CD1c-positive myeloid dendritic cell (primary cell): Measurements from ENCODE around the gene SPAG17.

Experiments
- DNase-seq: peaks from one replicate; pipeline ENCODE4 v3.0.0-alpha.2; 2016; ENCODE audit errors: extremely low spot score

Gene SPAG17

DNA sequence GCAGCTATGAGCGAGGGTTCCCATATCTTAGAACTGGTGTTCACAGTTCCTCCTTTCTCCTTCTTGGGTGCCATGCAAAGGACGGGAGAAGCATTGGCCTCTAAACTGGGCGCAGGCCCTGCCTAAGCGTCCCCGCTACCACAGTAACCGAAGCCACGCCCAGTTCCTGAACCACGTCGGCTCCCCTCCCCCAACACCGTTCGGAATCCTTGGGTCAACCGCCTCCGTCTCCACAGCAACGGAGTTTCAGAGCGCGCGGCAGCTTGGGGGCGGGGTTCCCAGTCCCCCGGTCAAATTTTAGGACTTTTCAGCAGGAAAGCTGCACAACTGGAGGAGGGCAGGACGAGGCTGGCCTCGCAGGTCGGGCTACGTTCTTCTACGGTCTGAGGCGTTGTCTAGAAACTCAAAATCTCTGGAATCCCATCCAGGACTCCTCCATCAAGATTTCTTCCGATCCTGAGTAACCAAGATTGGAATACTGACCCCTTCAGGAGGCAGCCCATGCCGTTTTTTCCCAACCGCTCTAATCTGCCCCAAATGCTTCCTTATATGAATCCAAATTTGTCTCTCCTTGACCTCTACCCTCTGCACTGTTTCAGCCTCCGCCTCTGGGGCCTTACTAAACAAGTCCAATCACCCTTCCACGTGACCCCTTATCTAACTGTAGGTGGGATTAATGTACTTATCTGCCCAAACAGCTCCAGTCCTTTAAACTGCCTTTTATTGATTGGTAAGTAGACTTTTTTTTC is at the start of gene SPAG17:
TSS of gene SPAG17 (minus strand) at position 145 of the 749 bp plus-strand sequence. CDS start at position 74, 71 bp downstream.
- peak; percentile 37 for DNase-seq

DNA sequence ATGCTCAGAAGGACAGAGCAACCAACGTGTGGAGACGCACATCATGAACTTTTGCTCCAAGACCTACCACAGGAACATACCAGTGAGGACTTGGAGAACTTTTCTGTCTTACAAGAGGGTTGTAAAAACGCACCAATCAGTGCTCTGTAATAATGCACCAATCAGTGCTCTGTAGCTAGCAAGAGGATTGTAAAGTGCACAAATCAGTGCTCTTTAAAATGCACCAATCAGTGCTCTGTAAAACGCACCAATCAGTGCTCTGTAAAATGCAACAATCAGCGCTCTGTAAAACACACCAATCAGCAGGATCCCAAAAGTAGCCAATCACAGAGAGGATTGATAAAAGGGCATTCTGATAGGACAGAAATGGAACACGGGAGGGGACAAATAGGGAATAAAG is 40.4 kb upstream of the SPAG17 start:
- no peak for DNase-seq

DNA sequence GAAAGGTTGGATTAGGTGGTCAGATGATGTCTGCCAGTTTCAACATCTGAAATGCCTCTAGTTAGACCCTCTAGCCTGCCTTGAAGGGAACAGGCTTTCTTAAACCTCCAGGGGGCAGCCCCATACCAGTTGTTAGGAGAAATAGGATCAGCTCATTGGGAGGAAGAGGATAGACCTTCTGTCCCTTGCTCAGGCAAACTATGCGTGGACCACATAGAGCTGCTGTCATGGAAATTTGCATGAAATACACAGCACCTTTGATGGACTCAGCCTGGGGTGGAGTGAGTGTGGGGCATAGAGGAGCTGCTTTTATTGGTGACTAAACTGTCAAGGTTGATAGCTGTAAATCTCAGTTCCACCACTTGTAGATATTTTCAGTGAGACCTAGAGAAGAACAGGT is 38.4 kb upstream of the SPAG17 start:
- DNase-seq, result no peak

DNA sequence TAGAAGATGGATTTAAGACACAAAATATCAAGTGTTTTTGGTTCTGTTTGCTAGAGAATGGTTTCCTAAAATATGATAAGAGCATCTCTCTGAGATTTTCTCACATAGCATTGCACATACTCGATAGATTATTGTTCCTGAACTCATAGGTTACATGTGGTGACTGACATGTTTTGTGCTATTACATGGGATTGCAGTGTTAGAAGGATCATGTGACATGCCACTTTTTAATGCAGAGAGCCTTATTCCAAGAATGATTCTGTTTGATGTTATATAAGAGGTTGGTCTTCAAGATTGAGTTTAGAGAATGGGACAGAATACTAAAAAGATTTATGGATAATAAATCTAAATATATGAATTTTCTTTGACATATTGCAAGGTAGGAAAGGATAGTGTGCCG is 34.4 kb upstream of the SPAG17 start:
- no peak for DNase-seq

DNA sequence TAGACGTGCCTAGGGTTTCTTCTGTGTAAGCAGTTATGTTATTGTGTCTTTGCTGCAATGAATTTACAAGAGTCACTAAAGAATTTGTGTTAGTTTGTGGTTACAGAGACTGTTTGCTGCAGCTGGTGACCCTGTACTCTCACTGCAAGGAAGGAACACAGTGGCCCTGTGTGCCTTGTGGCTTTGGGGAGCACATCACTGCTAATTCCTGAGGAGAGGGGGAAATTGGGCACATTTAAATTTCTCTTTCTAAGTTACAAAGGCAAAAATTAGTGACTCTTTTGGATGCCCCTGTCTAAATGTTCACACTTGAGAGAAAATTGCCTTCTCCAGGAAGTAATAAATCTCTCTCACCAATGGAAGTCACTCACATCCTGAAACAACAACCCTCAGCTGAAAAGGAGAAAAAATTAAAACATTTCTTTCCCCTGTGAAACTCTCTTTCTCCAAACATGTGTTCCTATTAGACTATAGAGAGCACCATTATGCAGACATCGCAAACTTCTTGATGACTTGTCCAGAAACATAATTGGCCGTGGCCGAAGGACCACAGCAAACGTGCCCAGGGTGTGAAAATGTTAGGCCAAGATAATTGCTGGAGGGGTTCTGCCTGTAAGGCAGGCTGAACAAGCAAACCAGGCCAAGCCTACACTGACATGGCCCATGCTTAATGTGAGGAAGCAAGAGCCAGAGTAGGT is 32.3 kb upstream of the SPAG17 start:
- no peak for DNase-seq

DNA sequence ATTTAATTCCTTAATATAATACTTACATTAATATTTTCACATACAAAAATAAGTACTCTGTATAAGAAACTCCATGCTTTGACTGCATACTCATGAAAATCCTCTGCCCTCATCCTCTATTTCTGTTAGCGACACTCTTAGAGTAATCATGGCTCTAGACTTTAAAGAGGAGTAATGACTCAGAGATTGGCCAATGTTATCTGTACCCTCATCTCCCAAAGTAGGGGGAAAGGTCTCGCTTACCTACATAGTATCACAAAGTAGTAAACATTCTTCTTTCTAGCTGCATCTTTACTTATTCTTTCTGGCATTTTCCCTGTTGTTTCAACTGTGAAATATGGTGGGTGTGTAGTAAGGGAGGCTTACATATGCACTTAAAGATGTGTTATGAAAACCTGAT is 29.8 kb upstream of the SPAG17 start:
- no peak for DNase-seq

DNA sequence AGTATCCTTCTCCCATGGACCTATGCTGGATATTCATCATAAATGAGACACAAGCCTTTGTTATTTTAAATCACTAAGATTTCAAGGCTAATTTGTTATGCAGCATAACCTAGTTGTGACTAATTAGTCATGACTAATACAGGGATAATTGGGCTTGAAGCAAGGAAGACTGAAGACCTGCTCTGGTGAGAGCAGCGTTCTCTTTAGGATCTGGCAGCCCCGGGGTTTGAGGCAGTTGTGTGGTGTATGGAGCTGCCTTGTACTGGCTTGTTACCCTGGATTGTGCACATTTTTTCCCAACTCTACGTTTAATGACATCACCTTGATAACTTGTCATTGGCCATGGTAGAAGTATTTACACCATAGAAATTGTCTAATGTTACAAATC is 25.7 kb upstream of the SPAG17 start:
- DNase-seq, result no peak

DNA sequence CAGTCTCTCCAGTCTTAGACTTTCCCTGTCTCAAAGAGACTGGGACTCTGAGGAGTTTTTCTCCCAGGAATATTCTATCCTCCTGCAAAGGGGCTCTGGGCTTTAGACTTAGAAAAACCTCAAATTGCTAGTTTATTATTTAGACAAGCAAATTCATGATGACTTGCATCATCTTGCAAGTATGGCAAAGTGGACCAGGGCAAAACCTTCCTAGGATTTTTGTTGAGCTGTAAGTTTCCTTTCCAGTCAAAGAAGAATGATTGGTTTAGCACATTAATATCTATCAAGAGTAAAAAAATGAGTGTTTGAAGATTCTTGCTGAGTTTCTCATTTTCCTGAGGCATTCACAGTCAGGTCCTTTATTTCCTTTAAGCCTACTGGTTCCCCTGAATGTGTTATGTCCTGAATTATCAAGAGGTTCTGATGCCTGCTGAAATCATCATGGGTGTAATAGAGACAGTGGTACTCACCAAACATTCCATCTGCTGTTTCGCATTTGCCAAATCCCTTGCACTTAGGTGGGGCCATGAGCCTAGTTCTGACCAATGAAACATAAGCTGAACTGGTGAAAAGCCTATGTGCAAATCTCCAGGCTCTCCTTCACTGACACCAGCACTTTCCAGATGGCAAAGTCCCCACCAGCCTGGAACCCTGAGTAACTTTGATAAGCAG is 25.2 kb upstream of the SPAG17 start:
- DNase-seq, result no peak

DNA sequence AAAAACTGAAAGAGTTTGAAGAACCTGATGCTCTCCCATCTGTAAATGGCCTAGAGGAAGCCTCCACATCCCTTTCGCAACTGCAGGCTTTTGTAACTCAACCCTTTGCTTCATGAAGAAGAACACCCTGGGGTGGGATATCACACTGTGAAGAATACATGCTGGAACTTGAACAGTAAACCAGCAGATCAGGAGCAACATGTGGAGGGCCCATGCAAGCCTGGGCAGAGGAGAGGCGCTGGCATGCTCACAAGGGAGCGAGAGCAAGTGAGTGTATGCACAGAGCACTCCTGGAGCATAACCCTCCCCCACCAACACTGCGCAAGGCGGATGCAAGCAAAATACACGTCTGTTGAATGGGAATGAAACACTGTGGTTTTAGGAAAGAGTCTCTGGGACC is 24.6 kb upstream of the SPAG17 start:
- DNase-seq, result no peak

DNA sequence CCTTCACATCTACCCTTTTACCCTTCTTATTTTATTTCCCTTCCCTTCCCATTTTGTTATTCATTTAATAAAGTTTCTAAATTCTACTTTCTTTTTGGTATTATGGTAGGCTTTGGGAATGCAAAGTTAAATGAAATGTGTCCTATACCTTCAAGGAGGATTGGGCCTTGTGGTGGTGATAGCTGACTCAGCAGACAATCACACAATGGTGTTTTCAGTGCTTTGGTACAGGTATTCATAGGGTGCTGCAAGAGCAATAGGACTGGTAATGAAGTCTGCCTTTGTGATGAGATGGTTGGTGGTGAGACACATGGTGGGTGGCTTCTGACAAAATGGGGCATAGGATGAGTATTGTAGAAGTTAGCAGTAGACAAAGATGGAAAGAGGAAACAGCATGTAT is 21.9 kb upstream of the SPAG17 start:
- DNase-seq, result no peak

DNA sequence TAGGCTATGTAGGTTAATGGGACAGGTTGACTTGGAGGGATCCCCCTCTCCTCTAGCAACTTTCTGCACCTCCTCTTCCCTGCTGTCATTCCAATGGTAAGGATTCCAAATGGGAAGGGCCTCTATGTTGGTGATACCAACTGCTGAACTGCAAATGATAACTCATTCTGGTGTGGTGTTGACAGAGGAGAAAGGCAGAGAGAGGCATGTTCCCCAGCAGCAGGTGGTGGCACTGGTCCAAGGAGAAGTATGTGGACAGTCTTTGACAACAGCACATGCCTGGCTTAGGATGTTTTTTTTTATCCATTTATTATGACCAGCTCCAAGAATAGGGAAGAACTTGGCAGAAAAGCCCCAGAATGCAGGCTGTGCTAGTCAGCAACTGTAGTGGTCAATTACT is 19.6 kb upstream of the SPAG17 start:
- no peak for DNase-seq

DNA sequence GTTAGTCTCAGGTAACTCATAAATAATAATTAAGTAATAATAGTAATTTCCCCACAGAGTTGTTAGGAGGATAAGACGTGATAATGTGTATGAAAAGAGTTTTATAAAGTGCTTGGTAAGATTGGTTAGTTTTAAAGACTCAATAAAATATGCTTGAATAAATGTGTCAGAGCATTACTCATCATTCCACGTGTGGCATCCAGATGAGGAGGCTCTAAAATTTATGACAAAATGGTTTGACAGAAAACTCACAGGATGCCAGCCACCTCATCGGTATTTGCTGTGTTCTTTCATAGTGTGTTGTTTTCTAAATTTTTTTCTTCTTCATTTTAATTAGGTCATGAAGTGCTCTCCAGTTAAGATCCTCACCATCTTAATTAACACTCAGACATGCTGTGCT is 19.1 kb upstream of the SPAG17 start:
- DNase-seq, result no peak

DNA sequence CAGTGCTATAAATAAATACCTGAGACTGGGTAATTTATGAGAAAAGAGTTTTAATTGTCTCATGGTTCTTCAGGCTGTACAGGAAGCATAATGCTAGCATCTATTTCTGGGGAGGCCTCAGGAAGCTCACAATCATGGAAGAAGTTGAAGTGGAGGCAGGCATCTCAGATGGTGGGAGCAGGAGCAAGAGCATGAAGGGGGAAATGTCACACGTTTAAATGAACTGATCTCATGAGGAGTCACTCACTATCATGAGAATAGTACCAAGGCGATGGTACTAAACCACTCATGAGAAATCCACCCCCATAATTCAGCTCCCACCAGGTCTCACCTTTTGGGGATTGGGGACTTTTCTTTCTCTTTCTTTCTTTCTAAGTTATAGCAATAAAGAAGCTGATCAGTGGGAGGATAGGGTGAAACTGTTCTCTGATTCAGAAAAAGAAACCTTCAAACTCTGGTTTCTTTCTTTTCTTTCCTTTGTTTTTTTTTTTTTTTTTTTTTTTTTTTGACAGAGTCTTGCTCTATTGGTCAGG is 17.1 kb upstream of the SPAG17 start:
- no peak for DNase-seq

DNA sequence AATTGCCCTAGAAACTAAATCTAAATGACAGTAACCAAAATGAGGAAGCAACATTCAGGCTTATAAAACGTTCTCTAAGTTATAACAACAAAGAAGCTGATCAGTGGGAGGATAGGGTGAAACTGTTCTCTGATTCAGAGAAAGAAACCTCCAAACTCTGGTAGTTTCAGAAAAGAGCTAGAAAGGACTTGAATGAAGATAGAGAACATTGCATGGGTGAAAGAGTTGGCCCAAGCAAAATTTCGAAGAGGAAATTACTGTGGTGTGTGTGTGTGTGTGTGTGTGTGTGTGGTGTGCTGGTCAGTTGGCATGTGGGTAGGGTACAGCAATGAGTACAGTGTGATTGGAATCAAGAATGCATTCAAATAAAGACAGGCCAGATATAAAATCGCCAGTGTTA is 16.5 kb upstream of the SPAG17 start:
- DNase-seq, result no peak

DNA sequence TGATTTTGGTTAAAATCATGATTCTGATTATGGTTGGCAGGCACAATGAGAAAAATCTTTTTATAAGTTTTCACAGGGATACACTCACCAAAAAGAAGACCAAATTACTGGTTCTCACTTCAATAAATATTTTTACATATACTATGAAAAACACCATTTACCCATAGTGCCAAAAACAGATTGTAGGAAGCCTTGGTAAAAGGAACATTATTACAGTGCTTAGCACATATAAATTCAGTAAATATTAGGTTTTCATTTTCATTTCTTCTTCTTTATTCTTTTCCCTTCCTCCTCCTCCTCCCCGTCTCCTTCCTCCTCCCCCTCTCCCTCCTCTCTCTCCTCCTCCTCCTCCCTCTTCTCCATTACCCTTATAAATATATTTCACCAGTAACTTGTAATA is 15.8 kb upstream of the SPAG17 start:
- DNase-seq, result no peak

DNA sequence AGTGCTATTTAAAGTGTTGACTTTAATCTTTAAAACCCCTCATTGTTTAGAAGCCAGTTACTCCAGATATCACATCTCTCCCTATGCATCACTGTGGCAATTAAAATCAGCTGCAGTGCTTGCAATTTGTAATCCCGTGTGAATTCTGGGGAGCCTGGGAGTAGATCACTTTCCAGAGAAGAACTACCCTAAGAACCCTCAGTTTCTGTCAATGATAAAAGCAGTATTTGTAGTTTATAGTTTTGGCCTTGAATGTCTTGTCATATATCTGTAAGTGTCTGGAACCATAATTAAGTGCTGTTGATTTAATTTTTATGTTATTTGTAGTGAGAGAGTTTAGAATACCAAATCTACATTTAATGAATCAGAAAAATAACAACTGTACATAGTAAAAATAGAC is 5.5 kb upstream of the SPAG17 start:
- no peak for DNase-seq

DNA sequence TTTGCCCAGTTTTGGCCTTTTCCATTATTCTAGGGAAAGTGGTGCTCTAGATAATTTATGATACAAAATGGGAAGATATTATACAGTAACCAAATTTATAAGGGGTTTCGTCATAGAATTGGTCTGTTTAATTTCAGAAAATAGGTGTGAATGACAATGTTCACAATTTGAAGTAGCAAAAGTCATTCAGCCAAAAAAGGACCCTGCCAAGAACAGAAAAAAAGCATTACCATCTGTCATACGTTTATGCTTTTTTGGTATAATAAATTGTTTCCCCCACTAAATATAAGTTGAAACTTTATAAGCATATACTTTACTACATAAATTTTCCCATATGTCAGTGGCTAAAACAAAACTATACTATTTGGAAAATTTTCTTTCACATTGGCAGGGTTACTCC is 4.5 kb upstream of the SPAG17 start:
- no peak for DNase-seq

DNA sequence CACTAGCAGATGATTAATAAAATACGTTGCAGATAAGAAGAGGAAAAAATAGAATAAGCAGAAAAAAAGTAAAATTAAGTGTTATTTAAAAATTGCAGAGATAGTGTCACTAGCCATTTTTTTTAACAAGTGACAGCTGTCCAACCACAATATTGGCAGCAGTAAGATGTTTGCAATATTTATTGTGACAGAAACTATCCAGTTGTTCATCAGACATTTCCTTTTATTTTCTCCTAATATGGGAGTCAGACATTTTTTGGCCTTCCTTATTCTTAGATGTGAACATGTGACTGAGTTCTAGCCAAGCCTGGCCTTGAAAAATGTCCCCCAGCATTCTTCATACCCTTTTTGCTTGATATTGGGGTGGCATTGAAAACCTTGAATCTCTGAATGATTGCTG is 3.4 kb upstream of the SPAG17 start:
- no peak for DNase-seq

DNA sequence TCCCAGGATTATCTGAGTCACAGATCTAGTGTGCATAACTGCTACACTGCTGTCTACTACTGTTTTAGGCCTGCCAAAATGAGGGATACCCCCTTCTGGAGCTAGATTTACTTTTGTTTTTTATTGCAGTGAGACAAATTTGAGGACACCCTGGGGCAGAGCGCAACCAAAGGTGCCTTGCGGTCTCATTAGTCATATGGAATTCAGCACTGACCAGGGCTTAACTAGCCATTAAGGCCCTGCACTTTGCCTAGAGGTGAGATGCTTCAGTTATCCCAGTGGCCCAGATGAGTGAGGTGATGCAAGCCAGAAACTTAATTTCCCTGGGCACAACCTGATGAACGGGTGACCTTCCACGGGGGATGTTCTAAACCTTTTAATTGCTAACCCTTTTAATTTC is 998 bp upstream of the SPAG17 start:
- DNase-seq, result no peak

DNA sequence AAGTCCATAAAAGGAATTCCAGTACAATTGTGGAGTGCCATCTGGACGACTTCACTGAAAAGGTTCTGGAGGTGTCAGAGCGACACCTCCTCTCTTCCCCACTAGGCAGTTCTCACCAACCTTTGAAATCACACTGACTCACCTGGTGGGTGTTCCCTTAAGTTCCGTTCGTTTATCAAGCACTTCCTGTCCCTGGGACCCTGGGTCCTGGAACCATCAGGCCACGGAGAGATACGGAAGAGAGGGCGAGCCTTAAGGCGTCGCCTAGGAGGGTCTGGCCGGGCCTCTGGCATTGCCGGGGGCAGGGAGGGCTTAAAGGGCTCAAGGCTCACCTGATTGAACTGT is 317 bp downstream of the SPAG17 start:
- no peak for DNase-seq

DNA sequence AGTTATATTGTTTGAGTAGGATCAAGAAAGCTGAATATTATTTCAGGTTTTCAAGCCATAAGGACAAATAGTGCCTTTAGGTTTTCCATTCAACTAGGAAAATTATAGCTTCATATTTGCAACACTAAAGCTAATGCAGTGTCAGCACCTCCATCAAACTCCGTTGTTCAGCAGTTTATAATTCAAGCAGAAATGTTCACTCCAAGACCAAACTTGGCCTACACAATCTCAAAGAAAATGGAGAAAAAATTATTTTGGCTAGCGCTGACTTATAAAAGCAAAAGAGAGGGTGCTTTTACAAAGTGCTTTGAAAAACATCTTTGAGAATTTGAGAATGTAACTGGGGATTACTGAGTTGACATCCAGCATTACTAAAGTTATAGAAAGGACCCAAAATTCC is 1.4 kb downstream of the SPAG17 start:
- no peak for DNase-seq

DNA sequence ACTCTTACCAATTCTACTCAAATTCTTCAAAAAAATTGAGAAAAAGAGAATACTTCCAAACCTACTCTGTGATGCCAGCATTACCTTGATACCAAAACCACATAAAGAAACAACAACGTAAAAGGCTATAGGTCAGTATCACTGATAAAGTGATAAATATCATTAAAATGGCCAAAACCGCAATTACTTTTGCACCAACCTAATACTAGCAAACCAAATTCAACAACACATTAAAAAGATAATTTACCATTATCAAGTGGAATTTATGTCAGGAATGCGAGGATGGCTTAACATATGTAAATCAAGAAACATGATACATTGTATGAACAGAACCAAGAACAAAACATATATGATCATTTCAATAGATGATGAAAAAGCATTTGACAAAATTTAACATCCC is 7.0 kb downstream of the SPAG17 start:
- DNase-seq, result no peak

DNA sequence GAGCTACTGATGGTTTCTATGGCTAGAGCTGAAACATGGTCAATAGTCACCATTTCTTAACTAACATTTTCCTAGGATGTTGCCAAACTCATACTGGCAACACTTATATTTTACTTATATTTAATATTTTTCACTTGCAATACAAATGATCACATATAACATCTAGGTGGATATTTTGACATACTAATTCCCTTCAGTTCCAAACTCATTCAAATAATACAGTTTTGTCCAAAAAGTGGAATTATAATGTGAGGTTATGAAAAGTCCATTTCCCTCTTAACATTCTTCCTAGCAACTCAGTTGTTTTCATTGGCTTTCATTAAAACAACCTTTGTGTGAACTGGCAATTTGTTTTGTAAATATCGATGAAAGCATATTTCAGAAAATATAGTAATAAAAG is 16.0 kb downstream of the SPAG17 start:
- no peak for DNase-seq
